ENCODE results near the gene S100A6.
A peak's percentile ranks its signal among the peaks of the same experiment; 100 is the strongest.

S100A6 gene

DNA sequence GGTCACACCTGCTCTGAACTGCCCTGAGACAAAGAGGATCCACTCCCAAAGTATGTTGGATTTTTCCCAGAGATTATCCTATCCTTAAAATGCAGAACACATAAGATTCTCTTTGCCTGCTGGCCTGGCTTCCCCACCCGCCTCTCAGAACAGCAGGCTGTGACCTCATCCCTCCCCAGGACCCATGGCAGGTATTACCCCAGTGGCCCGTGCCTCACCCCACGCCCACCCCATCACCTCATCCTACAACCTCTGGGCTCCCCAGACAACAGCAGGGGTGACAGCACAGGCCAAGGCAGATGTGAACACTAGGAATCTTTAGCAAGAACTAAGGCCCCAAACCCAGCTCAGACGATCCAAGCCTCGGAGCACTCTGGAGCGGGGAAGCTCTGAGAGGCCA lies 40.3 kb downstream of the S100A6 start:
- TF ChIP-seq, protein P1, sequence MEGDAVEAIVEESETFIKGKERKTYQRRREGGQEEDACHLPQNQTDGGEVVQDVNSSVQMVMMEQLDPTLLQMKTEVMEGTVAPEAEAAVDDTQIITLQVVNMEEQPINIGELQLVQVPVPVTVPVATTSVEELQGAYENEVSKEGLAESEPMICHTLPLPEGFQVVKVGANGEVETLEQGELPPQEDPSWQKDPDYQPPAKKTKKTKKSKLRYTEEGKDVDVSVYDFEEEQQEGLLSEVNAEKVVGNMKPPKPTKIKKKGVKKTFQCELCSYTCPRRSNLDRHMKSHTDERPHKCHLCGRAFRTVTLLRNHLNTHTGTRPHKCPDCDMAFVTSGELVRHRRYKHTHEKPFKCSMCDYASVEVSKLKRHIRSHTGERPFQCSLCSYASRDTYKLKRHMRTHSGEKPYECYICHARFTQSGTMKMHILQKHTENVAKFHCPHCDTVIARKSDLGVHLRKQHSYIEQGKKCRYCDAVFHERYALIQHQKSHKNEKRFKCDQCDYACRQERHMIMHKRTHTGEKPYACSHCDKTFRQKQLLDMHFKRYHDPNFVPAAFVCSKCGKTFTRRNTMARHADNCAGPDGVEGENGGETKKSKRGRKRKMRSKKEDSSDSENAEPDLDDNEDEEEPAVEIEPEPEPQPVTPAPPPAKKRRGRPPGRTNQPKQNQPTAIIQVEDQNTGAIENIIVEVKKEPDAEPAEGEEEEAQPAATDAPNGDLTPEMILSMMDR (IDR thresholded peaks at IDR 0.05; ENCODE audit: poor library complexity, severe bottlenecking), result no peak
- no peak overlapping the region for H3K27ac ChIP-seq (ENCODE audit: poor library complexity, severe bottlenecking)

DNA sequence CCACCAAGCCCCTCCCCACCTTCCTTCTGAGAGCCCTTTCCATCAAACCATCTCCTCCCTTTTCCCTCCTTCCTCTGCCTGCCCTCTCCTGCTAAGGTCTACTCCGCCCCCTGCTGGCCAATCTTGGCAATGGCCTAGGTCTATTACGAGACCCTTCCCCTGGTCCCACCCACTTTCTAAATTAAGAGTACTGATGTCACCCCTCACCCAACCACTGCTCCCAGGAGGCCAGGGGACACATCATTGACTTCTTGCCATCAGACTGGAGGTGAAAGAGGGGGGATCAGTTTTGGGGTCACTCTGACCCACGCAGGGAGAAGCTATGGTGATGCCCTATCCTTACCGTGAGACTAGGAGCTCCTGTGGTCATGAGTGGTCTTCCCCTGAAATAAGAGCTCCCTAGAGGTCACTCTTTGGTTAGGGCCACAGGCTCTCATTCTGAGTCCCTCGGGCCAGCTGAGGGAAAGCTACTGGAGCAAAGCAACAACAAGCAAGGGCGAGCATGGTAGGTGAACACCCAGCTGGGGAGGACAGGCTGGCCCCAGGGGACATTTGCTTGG lies 40.7 kb downstream of the S100A6 start:
- H3K27me3 ChIP-seq (ENCODE audit: insufficient read depth, poor library complexity, severe bottlenecking), result no peaks in the 10 kb centered on the region
- H3K36me3 ChIP-seq (ENCODE audit: low read depth), result no peaks in the 10 kb centered on the region
- ATAC-seq (ENCODE audit: low read depth) (0 out of 3 replicates have a peak, but pooled peaks have one; percentile 13), DNase-seq (ENCODE audit: low spot score) (no peak)
- no peaks in the 10 kb centered on the region for H3K9me3 ChIP-seq (ENCODE audit: severe bottlenecking)
- peaks cover 25% of the 10 kb centered on the region for H3K4me1 ChIP-seq (ENCODE audit: insufficient read depth, poor library complexity, severe bottlenecking)
- H3K27ac ChIP-seq (ENCODE audit: poor library complexity, severe bottlenecking), result no peak overlapping the region
- H3K4me3 ChIP-seq (ENCODE audit: severe bottlenecking), result no peak overlapping the region
- TF ChIP-seq, protein P1 (IDR thresholded peaks at IDR 0.05; ENCODE audit: poor library complexity, severe bottlenecking), result peak; percentile 95

More for the DNA sequence above, 40.3 kb downstream of the S100A6 start:
- peaks cover 23% of the 10 kb centered on the region for H3K4me1 ChIP-seq (ENCODE audit: insufficient read depth, poor library complexity, severe bottlenecking)
- DNase-seq (ENCODE audit: low spot score) (no peak), ATAC-seq (ENCODE audit: low read depth) (no peak)
- no peaks in the 10 kb centered on the region for H3K27me3 ChIP-seq (ENCODE audit: insufficient read depth, poor library complexity, severe bottlenecking)
- H3K9me3 ChIP-seq (ENCODE audit: severe bottlenecking), result no peaks in the 10 kb centered on the region
- no peak overlapping the region for H3K4me3 ChIP-seq (ENCODE audit: severe bottlenecking)
- no peaks in the 10 kb centered on the region for H3K36me3 ChIP-seq (ENCODE audit: low read depth)

DNA sequence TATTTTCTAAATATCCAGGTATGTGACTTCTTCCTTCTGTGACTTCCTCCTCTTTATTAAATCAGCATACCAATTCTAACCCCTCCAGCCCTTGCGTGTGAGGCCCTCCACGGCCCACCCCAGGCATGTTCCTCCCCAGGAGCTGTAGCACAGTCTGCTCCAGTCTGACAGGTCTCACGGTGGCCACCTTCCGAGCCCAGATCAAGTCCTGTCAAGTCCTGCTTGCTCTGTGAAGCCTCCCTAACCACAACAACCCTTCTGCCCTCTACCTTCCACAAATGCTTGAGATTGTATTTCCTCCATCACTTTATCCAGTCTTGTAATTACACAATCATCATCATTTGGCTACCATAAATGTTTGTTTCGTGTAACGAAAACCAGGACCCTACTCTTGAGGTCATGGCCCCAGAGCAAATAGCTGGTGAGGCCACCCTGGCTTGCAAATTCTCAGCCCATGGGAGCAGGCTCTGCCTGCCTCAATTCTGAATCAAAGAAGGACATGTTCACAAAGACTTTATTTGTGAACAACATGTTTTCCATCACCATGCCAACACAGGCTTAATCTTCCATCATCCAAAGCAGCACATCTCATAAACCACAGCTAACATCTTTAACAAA lies 42.3 kb downstream of the S100A6 start:
- DNase-seq (ENCODE audit: low spot score) (no peak), ATAC-seq (ENCODE audit: low read depth) (peak; percentile 35; the same call in 2 of the 3 replicates)
- H3K4me1 ChIP-seq (ENCODE audit: insufficient read depth, poor library complexity, severe bottlenecking), result peaks cover 27% of the 10 kb centered on the region
- TF ChIP-seq, protein P1 (IDR thresholded peaks at IDR 0.05; ENCODE audit: poor library complexity, severe bottlenecking), result no peak
- H3K4me3 ChIP-seq (ENCODE audit: severe bottlenecking), result no peak overlapping the region
- H3K27ac ChIP-seq (ENCODE audit: poor library complexity, severe bottlenecking), result peak overlapping the region; percentile 27
- H3K36me3 ChIP-seq (ENCODE audit: low read depth), result no peaks in the 10 kb centered on the region
- H3K9me3 ChIP-seq (ENCODE audit: severe bottlenecking), result no peaks in the 10 kb centered on the region
- no peaks in the 10 kb centered on the region for H3K27me3 ChIP-seq (ENCODE audit: insufficient read depth, poor library complexity, severe bottlenecking)

DNA sequence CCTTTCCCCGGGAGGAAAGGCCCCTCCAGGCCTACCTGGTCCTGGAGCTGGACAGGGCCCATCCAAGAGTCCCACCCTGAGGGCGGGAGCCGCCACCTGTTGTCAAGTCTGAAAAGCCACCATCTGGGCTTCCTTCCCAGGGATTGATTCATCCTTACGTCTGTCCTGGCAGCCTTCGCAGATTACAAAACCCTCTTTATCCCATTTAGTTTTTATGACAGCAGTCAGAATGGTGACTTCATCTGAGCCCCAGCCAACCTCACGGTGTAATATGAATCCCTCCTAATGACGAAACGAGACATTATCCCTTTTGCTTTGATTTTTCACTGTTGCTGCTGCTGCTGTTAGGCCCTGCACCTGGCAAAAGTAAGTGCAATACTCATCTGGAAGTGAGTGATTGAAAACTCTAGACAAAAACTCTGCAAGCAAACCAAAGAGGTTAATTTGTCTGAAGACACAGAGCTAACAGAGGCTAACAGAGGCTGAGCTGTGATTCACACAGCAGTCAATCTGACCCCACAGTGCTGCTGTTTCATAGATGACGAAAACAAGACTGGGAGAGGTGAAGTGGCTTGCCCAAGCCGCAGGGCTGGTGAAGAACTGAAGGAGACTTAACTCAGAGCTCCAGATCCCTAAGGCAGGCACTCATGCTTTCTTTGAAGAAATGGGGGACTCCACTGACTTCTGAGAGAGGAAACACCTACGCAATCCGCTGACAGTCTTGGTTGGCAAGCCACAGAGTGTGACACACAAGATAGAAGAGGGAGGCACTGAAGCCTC lies 45.3 kb downstream of the S100A6 start:
- DNase-seq (ENCODE audit: low spot score), result peak; percentile 83
- H3K36me3 ChIP-seq (ENCODE audit: low read depth), result no peaks in the 10 kb centered on the region
- H3K4me1 ChIP-seq (ENCODE audit: insufficient read depth, poor library complexity, severe bottlenecking), result peaks cover 27% of the 10 kb centered on the region
- no peak overlapping the region for H3K4me3 ChIP-seq (ENCODE audit: severe bottlenecking)
- TF ChIP-seq, protein P1 (IDR thresholded peaks at IDR 0.05; ENCODE audit: poor library complexity, severe bottlenecking), result peak; percentile 18
- no peaks in the 10 kb centered on the region for H3K27me3 ChIP-seq (ENCODE audit: insufficient read depth, poor library complexity, severe bottlenecking)
- peak; percentile 85 for ATAC-seq (ENCODE audit: low read depth)
- H3K27ac ChIP-seq (ENCODE audit: poor library complexity, severe bottlenecking), result peak overlapping the region; percentile 81
- H3K9me3 ChIP-seq (ENCODE audit: severe bottlenecking), result no peaks in the 10 kb centered on the region

All from RWPE2 (cell line).